Body of pancreas (tissue), 4 donors: Measurements from ENCODE around the gene TOMM20L. TPM values are rescaled to one million over a fixed set of nuclear protein-coding genes. Genes with fewer than 3 reads are reported as not detected.

Experiments used
- ATAC-seq: fragments of 150-250 bp; one replicate; pipeline ENCODE4 v1.9.1; 2016
- DNase-seq, 4 donors: peaks; one replicate each; pipeline ENCODE4 v3.0.0-alpha.2; 2019
- H3K27ac ChIP-seq, 4 donors: fragments of 200-600 bp; sonication (generic); 1 replicate in 3 of 4; 2 replicates in 1 of 4; pipeline versions ENCODE4 v1.5.1 to v1.6.1; 2016 to 2019; ENCODE audit warnings: mild to moderate bottlenecking in 1 of 4, mixed read lengths in 1 of 4, moderate library complexity in 1 of 4
- H3K27me3 ChIP-seq, 2 donors: fragments of 200-600 bp; sonication (generic); one replicate each; pipeline ENCODE4 v1.6.0; 2016; ENCODE audit warnings: mild to moderate bottlenecking in 1 of 2
- H3K36me3 ChIP-seq, 2 donors: fragments of 200-600 bp; sonication (generic); replicated peaks in 1 of 2; 2 replicates each; pipeline ENCODE4 v1.5.1; 2016; ENCODE audit warnings: low read depth in 2 of 2; ENCODE audit not compliant: insufficient read depth in 1 of 2
- H3K4me1 ChIP-seq: fragments of 200-600 bp; sonication (generic); one replicate; pipeline ENCODE4 v1.6.0; 2016
- H3K4me3 ChIP-seq, 2 donors: fragments of 200-600 bp; sonication (generic); 1 replicate in 1 of 2; 2 replicates in 1 of 2; pipeline ENCODE4 v1.5.1; 2016 to 2019
- H3K9me3 ChIP-seq, 3 donors: fragments of 200-600 bp; sonication (generic); 1 replicate in 2 of 3; 2 replicates in 1 of 3; pipeline ENCODE4 v1.5.1; 2016
- POLR2A ChIP-seq, 3 donors: fragments of 450-650 bp; IDR thresholded peaks; one replicate each; pipeline ENCODE4 v1.6.1; 2016; ENCODE audit warnings: antibody characterized with exemption in 3 of 3, mild to moderate bottlenecking in 2 of 3
- WGBS, 2 donors: methylation state at CpG; one replicate each; pipeline ENCODE4 v1.1.5; 2017; 5-methylcytosine and 5-hydroxymethylcytosine counted together
- intact Hi-C: fragments of 100-400 bp; cut with DNase I; formaldehyde crosslinking; loops from one replicate; pipeline ENCODE4 v1.15.1; 2023
- small RNA-seq: library from RNA; depleted of rRNA; stranded (forward); fragments of <200 nt; gene quantifications from one replicate; pipeline ENCODE3, GENCODE V24; 2016
- total RNA-seq, 2 donors: library from RNA; depleted of rRNA; stranded (reverse); fragments of >200 nt; gene quantifications; one replicate each; pipeline ENCODE4 v1.1.0, GENCODE V29; 2016
- TF ChIP-seq, protein P1 (sequence below), 7 experiments: fragments of 450-650 bp in 4 of 7; fragments of 200-600 bp in 3 of 7; sonication (generic) in 3 of 7; IDR thresholded peaks; one replicate each; pipeline ENCODE4 v1.5.1; 2016 to 2019; ENCODE audit warnings: antibody characterized with exemption in 7 of 7

Gene TOMM20L
- total RNA-seq, 2 donors from 2014 or later = 19.7 TPM; not detected in 1

DNA sequence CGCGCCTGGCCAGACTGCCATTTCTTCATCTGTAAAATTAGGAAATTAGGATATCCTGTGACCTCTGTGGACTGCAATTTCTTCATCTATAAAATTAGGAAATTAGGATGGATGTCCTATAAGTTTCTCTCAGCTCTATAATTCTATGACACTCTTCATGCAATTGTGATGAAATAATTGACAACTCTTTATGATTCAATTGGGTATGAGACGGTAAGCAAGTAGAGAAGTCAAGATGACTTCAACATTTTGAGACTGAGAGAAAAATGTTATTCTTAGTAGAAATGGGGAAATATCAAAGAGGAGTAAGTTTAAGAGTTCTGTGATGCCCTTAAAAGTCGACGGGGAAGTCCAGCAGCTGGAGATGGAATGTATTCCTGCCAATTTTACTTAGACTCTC lies 43.7 kb downstream of the TOMM20L start:
- Histone ChIP-seq H3K27ac (no peak overlapping the region), H3K27me3 (no peaks in the 10 kb centered on the region), H3K9me3 (no peaks in the 10 kb centered on the region), H3K36me3 (peaks cover 6% of the 10 kb centered on the region in 2 donors), H3K4me3 (no peak overlapping the region), H3K4me1 (no peaks in the 10 kb centered on the region)
- DNase-seq = no peak
- TF ChIP-seq POLR2A (IDR thresholded peaks at IDR 0.05) = no peak
- TF ChIP-seq, protein P1, sequence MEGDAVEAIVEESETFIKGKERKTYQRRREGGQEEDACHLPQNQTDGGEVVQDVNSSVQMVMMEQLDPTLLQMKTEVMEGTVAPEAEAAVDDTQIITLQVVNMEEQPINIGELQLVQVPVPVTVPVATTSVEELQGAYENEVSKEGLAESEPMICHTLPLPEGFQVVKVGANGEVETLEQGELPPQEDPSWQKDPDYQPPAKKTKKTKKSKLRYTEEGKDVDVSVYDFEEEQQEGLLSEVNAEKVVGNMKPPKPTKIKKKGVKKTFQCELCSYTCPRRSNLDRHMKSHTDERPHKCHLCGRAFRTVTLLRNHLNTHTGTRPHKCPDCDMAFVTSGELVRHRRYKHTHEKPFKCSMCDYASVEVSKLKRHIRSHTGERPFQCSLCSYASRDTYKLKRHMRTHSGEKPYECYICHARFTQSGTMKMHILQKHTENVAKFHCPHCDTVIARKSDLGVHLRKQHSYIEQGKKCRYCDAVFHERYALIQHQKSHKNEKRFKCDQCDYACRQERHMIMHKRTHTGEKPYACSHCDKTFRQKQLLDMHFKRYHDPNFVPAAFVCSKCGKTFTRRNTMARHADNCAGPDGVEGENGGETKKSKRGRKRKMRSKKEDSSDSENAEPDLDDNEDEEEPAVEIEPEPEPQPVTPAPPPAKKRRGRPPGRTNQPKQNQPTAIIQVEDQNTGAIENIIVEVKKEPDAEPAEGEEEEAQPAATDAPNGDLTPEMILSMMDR (IDR thresholded peaks at IDR 0.05) = no peak
- ATAC-seq = no peak
- WGBS, 2 donors = 77 to 95% methylated on average over 5 of the region's 5 CpGs
- intact Hi-C loops = no loop called here

DNA sequence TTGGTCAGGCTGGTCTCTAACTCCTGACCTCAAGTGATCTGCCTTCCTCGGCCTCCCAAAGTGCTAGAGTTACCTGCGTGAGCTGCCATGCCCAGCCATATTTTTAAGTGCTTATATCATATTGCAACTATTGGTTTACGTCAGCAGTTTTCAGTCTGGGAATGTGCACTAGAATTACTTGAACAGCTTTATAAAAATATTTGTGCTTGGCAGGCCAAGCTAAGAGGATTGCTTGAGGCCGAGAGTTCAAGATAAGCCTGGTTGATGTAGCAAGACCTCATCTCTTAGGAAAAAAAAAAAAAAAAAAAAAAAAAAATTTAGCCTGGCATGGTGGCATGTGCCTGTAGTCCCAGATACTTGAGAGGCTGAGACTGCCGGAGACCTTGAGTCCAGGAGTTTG lies 48.9 kb downstream of the TOMM20L start:
- WGBS, 2 donors = 90 to 91% methylated on average over 5 of the region's 5 CpGs
- no peak overlapping the region for H3K27ac ChIP-seq
- no peaks in the 10 kb centered on the region for H3K27me3 ChIP-seq
- TF ChIP-seq, protein P1 (IDR thresholded peaks at IDR 0.05) = no peak
- no peak for TF ChIP-seq POLR2A (IDR thresholded peaks at IDR 0.05)
- DNase-seq = no peak
- no peaks in the 10 kb centered on the region for H3K9me3 ChIP-seq
- H3K4me3 ChIP-seq = no peak overlapping the region
- intact Hi-C loops = no loop called here
- H3K4me1 ChIP-seq = no peaks in the 10 kb centered on the region
- H3K36me3 ChIP-seq = peaks cover 0 to 11% of the 10 kb centered on the region in 2 donors
- ATAC-seq = no peak

GRCh38 chr14:58455593-58456265 lies 60.0 kb downstream of the TOMM20L start:
- DNase-seq = no peak
- H3K27ac ChIP-seq = no peak overlapping the region
- H3K27me3 ChIP-seq = no peaks in the 10 kb centered on the region
- whole genome bisulfite sequencing, 2 donors = 79 to 80% methylated on average over 9 of the region's 9 CpGs
- ATAC-seq = no peak
- intact Hi-C loops = no loop called here
- no peak overlapping the region for H3K4me3 ChIP-seq
- H3K4me1 ChIP-seq = no peaks in the 10 kb centered on the region
- TF ChIP-seq POLR2A (IDR thresholded peaks at IDR 0.05) = no peak
- TF ChIP-seq, protein P1 (IDR thresholded peaks at IDR 0.05) = no peak
- peaks cover 0 to 6% of the 10 kb centered on the region in 2 donors for H3K36me3 ChIP-seq
- no peaks in the 10 kb centered on the region for H3K9me3 ChIP-seq

Small RNA genes lying within 50 kb of the gene (small RNA-seq; reads per million reads assigned to genes)
- gene RF00019 = not detected

Other genes with a start within 250 kb of the TOMM20L start
- 1 to 10 TPM in 1 of 2 donors, not detected in 1; 1.0 TPM for gene ARMH4, start 243.7 kb upstream of the TOMM20L start, total RNA-seq
- 10 to 100 TPM; 31.9 to 74.5 TPM for gene ACTR10, start 195.8 kb upstream of the TOMM20L start, total RNA-seq
- gene PSMA3, start 151.1 kb upstream of the TOMM20L start, total RNA-seq = 10 to 100 TPM; 59.7 to 77.0 TPM
- 10 to 100 TPM; 23.6 to 28.3 TPM for gene ARID4A, start 97.4 kb upstream of the TOMM20L start, total RNA-seq
- gene TIMM9, start 31.6 kb downstream of the TOMM20L start, total RNA-seq = 10 to 100 TPM; 11.5 to 26.5 TPM
- 10 to 100 TPM in 1 of 2 donors, 1 to 10 TPM in 1; 9.2 to 20.0 TPM for gene KIAA0586, start 31.8 kb downstream of the TOMM20L start, total RNA-seq
- gene DACT1, start 242.0 kb downstream of the TOMM20L start, total RNA-seq = 1 to 10 TPM; 3.9 to 4.0 TPM